HG02870 (cell line): ENCODE measurements around the gene RNF113A.
"Not testable (repeated sequence)": the region's sequence is repeated elsewhere in the genome, so short reads cannot be mapped to it uniquely, and the experiment has no call there.

Experiments used
- ATAC-seq: cut with Tn5 transposase; IDR thresholded peaks from one replicate; pipeline ENCODE4 v1.9.1; 2021; ENCODE audit warnings: mild to moderate bottlenecking, moderate library complexity; ENCODE audit not compliant: unreplicated experiment

Gene RNF113A

DNA sequence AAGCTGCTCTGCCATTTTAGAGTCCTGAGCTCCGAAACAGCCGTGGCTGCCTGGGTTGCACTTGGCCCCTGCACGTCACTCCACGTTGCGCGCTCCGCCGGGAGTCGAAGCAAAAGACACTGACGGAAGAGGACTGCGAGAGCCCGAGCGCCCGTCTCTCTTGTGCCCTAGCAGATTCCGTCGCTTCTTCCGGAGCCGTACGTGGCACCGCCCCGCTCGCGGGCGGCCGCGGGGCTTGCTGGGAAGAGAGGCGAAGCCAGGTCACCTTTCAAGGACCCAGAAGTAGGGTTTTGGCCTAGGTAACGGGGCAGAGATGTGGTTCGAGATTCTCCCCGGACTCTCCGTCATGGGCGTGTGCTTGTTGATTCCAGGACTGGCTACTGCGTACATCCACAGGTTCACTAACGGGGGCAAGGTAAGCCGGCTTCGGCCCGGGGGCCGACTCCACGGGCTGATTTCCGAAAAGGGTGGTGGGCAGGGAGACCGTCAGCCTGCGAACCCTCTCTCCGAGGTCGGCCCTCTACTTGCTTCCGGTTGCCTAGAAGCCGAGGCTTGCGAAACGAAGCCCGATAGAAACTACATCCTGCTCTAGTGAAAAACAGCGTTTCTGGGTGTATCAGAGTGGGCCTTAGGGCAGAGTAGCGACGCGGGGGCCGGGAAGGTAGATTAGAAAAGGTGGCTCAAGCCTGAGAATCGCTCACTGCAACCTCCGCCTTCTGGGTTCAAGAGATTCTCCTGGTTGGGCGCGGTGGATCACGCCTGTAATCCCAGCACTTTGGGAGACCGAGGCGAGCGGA, at the start of gene RNF113A, which contains the start of gene NDUFA1:
Gene RNF113A (minus strand): TSS at position 135 of the 797 bp plus-strand sequence. CDS start 120 bp downstream, at position 15.
Gene NDUFA1 (plus strand): TSS at position 234 of the 797 bp plus-strand sequence. CDS start 80 bp downstream, at position 314.
- ATAC-seq = peak; percentile 85

DNA sequence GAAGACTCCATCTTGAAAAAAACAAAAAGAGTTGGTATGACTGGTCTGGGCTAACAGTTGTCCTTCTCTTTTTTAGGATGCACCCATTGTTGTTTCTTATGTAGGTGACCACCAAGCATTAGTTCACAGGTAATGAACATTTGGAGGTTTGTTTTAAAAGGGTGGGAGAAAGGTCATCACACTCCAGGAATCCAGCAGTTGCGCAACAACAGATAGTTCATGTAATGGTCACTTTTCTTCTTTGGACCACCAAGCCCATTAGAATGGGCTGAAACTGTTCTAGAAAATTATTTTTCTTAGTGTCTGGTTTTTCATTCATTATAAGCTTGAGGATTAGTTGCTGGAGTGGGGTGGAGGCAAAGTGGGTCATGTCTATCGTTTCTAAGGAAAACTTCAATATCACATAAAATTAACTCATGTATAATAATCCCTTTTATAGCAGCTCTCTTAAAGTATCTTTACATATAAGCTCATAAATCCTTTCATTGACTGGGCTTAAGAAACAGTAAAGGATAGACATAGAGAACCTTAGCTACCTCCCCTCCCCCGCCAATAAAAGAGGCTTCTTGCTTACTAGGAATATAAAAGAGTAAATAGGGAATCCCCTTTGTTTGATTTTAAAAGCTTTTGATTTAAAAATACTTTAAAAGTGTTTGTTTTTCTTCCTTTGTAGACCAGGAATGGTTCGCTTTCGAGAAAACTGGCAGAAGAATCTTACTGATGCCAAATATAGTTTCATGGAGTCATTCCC, 48.5 kb upstream of the RNF113A start:
- no peak for ATAC-seq

DNA sequence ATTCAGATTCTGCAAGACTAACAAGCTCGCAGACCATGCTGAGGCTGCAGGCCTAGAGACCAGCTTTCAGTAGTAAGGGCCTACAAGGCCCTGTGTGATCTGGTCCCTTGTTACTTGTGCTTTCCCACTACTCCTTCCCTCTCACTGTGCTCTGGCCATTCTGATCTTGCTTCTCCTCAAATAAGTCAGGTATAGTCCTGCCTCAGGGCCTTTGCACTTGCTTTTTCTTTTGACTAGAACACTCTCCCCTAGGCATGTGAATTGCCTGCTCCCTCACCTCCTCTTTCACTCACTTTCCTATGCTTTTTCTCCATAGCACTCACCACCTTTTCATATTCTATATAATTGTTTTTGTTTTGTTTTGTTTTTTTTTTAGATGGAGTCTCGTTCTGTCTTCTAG, 46.3 kb upstream of the RNF113A start:
- ATAC-seq = no peak

DNA sequence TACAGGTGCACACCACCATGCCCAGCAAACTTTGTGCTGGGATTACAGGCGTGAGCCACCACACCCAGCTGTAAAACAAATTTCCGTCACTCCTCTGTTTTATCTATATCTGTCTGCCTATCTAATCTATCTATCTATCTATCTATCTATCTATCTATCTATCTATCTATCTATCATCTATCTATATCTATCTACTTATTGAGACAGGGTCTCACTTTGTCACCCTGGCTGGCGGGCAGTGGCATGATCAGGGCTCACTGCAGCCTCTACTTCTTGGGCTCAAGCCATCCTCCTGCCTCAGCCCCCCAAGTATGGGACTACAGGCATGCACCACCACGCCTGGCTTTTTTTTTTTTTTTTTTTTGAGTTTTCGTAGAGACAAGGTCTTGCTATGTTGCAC, 44.8 kb upstream of the RNF113A start:
- no peak for ATAC-seq

DNA sequence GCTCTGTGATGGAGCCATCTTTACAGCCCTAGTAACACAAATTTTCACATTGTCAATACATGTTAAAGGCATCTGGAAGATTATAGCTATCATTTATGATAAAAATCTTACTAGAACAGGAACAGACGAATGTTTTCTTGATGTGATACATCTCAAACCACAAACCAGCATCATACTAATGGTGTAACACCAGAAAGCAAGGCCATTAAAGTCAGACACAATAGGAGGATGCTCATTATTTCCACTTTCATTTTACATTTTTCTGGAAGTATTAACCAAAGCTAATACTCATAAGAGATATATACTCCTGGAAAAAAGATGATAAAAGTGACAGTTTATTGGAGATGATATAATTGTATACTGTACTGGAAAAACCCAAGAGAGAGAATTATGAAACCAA, 29.4 kb upstream of the RNF113A start:
- no peak for ATAC-seq

DNA sequence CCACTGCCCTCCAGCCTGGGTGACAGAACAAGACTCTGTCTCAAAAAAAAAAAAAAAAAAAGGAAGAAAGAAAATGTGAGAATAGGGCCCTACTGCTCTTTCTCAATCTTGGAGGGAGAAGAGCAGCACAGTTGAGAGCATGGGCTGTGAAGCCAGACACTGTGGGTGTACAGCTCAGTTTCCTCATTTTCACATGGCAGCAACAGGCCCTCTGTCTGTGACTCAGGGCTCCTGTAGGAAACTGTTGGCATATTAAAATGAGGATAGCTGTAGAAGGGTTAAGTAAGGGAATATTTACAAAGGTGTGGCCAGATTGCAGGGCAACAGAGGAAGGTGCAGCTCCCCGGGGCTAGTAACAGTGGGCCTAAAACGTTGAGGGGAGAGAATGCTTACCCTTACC, 27.6 kb upstream of the RNF113A start:
- ATAC-seq = no peak

DNA sequence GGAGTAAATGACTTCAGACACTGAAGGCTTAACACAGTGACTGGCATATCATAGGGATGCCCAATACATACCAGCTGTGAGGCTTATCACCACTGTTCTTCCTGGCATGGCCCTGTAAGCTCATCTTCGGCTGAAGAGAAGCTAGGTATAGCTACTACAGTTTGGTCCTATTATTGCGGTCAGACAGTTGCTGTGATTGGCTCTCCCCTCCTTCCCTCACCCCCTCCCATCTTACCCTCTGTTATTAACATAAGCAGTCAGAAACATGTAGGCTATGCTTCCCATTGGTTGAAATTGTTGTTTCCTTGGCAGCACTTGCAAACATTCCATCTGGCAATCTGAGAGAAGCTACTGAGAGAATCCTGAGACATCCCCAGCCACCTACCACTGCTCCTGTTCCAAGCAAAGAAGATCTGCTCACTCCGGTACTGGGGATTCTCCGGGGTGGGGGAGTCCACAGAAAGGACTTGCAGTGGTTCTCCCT, 24.4 kb upstream of the RNF113A start, which contains the start of gene AKAP14:
Gene AKAP14 (plus strand): TSS at position 51 of the 484 bp plus-strand sequence. CDS start 7,331 bp downstream, outside the sequence.
- no peak for ATAC-seq

DNA sequence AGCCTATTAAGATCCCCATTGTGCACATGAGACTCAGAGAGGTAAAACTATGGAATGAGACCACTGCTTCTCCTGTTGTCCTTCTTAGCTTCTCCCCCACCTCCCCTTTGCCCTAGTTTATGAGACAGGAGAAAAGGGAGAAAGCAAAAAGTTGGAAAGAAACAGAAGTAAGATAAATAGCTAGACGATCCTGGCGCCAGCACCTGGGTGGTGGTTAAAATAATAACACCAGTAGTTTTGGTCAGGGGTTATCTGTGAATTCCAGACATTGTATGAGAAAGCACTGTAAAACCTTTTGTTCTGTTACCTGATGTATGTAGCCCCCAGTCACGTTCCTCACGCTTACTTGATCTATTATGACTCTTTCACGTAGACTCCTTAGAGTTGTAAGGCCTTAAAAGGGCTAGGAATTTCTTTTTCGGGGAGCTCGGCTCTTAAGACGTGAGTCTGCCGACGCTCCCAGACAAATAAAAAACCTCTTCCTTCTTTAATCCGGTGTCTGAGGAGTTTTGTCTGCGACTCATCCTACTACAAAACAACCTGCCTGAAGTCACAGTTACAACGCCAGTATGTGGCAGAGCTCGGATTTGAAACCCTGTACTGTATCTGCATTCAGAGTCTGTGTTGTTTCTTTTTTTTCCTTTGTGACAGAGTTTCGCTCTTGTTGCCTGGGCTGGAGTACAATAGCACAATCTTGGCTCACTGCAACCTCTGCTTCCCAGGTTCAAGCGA, 20.6 kb upstream of the RNF113A start:
- not testable (repeated sequence) for ATAC-seq

DNA sequence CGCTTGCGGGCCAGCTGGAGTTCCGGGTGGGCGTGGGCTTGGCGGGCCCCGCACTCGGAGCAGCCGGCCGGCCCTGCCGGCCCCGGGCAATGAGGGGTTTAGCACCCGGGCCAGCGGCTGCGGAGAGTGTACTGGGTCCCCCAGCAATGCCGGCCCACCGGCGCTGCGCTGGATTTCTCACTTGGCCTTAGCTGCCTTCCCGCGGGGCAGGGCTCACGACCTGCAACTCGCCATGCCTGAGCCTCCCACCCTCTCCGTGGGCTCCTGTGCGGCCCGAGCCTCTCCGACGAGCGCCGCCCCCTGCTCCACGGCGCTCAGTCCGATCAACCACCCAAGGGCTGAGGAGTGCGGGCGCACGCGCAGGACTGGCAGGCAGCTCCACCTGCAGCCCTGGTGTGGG, 19.1 kb upstream of the RNF113A start:
- ATAC-seq = not testable (repeated sequence)

DNA sequence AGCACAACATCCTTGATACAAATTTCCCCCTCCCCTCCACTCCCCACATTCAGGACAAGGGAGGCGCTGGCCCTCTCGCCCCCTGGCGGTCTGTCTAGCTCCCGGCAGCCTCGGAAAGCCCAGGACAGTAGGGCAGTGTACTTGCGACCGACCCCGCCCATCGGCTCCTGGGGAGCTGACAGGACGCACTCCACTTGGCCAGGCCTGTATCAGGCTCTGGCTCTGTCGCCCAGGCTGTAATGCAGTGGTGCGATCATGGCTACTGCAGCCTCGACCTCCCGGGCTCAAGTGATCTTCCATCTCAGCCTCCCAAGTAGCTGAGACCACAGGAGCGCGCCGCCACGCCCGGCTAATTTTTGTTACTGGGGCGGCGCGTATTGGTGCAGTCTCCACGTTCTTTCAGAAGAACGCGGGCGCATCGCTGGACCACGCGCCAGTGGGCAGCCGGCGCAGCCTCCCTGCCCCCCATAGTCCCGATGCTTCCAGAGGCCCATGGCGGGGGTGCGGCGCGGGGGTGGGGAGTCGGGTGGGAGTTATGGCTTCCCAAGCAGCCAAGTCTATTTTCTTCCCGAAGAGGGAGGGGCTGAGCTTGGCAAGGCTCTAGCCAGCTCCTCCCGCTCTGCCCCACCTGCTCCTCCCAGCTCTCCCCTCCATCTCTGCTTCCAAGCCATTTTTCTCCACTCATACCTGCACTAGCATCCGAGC, 16.3 kb upstream of the RNF113A start:
- ATAC-seq = peak; percentile 59

DNA sequence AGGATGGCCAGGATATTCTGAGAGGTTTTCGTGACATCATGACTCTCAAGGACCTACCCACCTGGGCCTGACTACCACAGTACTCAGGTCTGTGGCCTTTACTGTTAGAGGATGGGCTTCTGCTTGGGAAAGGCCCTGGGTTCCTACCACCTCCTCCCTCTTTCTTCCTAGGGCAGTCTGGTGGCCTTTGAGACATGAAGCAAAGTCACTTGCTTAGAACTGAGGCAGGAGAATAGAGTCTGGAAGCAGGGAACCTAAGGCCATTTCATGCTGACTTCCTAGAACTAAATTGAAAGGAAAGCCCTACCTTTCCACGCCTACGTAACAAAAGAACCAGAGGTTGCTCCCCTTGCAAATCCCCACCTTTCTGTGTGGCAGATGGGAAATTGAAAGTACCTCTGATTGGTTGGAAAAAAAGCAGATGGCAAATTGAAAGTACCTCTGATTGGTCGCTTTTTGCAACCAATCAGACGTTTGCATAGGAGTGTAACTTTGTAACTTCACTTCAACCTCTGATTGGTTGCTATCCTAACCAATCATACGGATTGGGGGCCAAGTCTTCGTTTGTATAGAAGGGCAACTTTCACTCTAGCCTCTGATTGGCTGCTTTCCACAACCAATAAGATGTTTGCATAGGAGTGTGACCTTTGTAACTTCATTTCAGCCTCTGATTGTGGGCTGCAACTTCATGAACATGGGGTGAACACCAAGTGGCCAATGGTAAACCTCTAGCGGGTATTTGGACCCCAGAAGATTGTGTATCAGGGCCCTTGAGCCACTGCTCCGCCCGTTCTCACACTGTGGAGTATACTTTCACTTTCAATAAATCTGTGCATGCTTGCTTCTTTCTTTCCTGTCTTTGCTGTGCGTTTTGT, 14.3 kb upstream of the RNF113A start:
- ATAC-seq = no peak

DNA sequence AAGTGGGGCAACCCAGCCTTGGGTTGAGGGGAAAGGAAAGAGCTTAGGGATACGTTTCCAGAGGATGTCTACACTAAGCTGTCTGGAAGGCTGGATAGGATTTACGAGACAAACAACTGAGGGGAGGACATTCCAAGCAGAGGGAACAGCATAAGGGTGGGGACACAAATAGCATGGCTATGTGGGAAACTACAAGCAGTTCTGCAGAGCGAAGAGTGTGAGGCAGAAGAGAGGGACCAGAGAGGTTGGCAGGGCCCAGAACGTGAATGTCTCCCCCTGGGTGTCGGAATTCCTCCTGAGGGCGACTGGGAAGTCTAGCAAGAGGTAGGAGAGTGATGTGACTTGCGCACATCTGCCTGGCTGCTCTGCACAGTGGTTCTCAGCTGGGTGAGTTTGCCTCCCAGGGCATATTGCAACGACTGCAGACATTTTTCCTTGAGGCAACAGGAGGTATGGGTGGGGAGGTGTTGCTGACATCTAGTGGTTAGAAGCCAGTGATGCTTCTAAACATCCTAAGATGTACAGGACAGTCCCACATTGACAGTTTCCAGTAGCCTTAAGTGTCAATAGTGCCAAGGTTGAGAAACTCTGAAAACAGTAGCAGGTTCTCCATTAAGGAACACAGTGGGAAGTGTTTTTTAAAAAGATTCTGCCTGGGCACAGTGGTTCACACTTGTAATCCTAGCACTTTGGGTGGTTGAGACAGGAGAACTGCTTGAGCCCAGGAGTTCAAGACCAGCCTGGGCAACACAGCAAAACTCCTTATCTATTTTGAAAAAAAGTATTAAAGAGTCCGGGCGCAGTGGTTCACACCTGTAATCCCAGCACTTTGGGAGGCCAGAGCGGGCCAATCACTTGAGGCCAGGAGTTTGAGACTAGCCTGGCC, 9.3 kb upstream of the RNF113A start:
- peak; percentile 89 for ATAC-seq

DNA sequence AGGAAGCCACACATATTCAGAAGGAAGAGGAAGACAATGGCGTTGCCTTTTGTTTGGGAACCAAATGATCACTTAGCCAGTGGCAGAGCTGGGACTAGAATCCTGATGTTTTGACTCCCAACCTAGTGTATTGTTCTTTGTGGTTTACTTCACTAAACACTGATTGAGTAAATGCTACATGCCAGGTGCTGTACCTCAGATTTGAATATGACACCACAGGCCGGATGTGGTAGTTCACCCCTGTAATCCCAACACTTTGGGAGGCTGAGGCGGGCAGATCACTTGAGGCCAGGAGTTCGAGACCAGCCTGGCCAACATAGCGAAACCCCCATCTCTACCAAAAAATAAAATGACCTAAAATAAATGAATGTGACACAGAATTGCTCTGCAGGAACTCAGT, 8.5 kb upstream of the RNF113A start:
- no peak for ATAC-seq

DNA sequence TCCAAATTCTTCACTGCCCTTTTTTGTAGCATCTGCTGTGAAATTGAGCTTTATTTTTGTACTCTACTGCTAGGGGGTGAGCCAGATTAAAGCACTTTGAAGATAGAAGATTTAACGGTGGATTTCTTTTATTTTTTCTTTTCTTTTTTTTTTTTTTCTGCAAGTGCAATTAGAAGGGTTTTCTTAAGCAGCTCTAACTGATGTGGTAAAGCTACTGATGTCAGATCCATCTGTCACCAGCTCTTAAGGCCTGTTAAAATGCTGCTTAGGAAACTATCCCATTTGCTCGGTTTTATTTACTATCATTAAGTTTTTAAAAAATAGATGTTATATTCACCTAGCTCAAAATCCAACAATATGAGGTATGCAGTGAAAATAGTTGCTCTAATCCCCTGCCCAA, 7.2 kb upstream of the RNF113A start:
- ATAC-seq = no peak

DNA sequence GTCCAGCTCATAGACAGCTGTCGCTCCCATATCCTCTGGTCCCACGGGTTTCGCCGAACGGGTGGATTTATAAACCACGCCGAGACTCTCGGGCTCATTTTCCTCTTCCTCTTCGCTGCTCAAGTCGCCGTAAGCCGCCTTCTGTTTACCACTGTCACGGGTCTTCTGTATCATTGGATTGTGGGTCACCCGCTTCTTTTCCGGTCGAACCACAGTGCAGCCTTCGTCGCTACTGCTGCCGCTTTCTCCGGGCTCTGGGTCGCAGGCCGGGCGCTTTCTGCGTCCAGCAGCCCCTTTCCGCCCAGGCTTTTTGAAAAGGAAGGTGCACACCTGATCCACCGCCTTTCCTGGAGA, 311 bp downstream of the RNF113A start:
- peak; percentile 41 for ATAC-seq

DNA sequence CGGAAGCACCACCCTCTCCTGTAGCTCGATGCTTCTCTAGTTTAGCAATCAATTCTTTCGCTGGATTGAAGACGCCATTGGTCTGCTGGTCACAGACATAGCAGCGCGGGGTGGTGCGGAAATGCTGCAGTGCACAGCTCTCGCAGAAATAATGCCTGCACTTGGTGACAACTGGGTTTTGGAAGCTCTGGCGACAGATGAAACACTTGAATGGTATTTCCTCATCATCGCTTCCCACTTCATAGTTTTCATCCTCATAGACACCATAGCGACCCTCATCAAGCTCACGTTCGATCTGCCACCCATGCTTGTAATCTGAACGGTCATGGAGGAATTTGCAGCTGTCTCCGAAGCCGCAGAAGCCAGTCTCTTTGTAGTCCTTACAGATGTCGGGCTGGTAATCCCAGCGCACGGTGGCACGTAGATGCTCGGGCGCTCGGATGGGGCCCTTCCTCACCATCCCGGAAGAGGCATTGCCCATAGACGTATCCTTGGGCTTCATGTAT, 854 bp downstream of the RNF113A start:
- peak; percentile 3 for ATAC-seq

DNA sequence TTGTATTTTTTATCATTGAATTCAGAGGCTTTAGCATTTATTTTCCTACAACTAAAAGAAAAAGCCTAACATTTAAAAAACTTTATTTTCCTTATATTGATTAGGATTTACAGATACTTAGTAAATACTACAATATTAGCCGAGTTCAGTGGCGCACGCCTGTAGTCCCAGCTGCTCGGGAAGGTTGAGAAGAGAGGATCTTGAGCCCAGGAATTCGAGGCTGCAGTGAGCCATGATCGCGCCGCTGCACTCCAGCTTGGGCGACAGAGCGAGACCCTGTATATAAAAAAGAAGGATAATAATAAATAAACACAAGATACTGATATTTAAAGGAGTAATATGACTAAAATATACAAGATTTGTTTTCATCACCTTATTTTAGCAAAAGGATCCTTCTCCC, 18.1 kb downstream of the RNF113A start:
- no peak for ATAC-seq
